ENCODE data around the gene FAM221B.

Gene FAM221B

DNA sequence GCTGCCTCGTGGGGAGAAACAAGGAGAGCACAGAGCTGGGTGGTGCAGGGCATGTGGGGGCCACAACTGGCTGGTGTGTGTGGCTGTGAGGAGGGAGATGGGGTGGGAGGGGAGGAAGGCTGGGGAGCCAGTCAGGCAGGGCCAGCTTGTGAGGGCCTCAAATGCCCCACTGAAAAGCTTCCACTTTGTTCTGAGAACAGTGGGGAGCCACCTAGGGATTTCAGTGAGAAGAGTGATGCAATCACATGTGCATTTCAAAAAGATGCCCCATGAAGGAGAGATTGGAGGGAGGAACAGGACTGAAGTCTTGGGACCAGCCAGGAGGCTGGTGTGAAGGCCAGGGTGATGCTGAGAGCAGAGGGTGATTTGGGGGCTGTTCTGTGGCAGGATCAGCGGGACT is 40.4 kb upstream of the FAM221B start:
- H3K36me3 Mint-ChIP-seq (ENCODE audit: low read depth), result no peaks in the 10 kb centered on the region
- no peak overlapping the region for H3K4me3 Mint-ChIP-seq
- peaks cover 3% of the 10 kb centered on the region for H3K27me3 Mint-ChIP-seq (ENCODE audit: low read depth)
- no peaks in the 10 kb centered on the region for H3K4me1 Mint-ChIP-seq
- H3K9me3 Mint-ChIP-seq, result no peaks in the 10 kb centered on the region
- TF ChIP-seq CTCF (IDR thresholded peaks at IDR 0.05; ENCODE audit: unreplicated experiment in 3 of 3), result no peak
- no peak overlapping the region for H3K27ac Mint-ChIP-seq

DNA sequence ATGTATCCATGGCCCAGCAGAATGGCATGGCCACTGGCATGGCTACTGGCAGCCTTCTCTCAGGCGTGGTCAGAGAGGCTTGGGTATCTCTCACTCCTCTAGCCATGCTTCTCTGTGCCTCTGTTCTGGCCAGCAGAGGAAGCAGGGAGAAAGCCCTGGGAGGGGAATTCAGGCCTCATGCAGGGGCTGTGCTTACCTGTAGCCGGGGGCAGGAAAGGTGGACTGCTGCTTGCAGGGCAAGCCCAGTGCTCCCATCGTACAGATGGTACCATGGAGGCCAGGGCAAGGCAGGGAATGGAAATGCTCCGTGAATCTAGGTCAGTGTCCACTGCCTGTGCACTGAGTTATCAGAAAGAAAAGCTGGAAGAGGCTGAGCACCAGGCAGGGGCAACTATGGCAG is 39.0 kb upstream of the FAM221B start:
- Mint-ChIP-seq H3K36me3 (ENCODE audit: low read depth) (no peaks in the 10 kb centered on the region), H3K4me3 (no peak overlapping the region), H3K4me1 (no peaks in the 10 kb centered on the region), H3K27me3 (ENCODE audit: low read depth) (peaks cover 5% of the 10 kb centered on the region), H3K27ac (no peak overlapping the region), H3K9me3 (no peaks in the 10 kb centered on the region)
- no peak for TF ChIP-seq CTCF (IDR thresholded peaks at IDR 0.05; ENCODE audit: unreplicated experiment in 3 of 3)

- H3K36me3 Mint-ChIP-seq (ENCODE audit: low read depth), result no peaks in the 10 kb centered on the region
- H3K9me3 Mint-ChIP-seq, result no peaks in the 10 kb centered on the region
- no peaks in the 10 kb centered on the region for H3K4me1 Mint-ChIP-seq
- H3K27ac Mint-ChIP-seq, result no peak overlapping the region
- no peak overlapping the region for H3K4me3 Mint-ChIP-seq
- TF ChIP-seq CTCF (IDR thresholded peaks at IDR 0.05; ENCODE audit: unreplicated experiment in 3 of 3), result no peak
- peaks cover 21% of the 10 kb centered on the region for H3K27me3 Mint-ChIP-seq (ENCODE audit: low read depth)
Measured at GRCh38 chr9:35864695-35865255, 36.2 kb upstream of the FAM221B start.

GRCh38 chr9:35863583-35863982 is 35.1 kb upstream of the FAM221B start:
- H3K9me3 Mint-ChIP-seq, result no peaks in the 10 kb centered on the region
- no peaks in the 10 kb centered on the region for H3K4me1 Mint-ChIP-seq
- H3K4me3 Mint-ChIP-seq, result no peak overlapping the region
- no peaks in the 10 kb centered on the region for H3K36me3 Mint-ChIP-seq (ENCODE audit: low read depth)
- no peak for TF ChIP-seq CTCF (IDR thresholded peaks at IDR 0.05; ENCODE audit: unreplicated experiment in 3 of 3)
- peaks cover 21% of the 10 kb centered on the region for H3K27me3 Mint-ChIP-seq (ENCODE audit: low read depth)
- H3K27ac Mint-ChIP-seq, result no peak overlapping the region

GRCh38 chr9:35862328-35862727 is 33.8 kb upstream of the FAM221B start:
- no peak overlapping the region for H3K27ac Mint-ChIP-seq
- peaks cover 21% of the 10 kb centered on the region for H3K27me3 Mint-ChIP-seq (ENCODE audit: low read depth)
- TF ChIP-seq CTCF (IDR thresholded peaks at IDR 0.05; ENCODE audit: unreplicated experiment in 3 of 3), result no peak
- no peaks in the 10 kb centered on the region for H3K4me1 Mint-ChIP-seq
- H3K4me3 Mint-ChIP-seq, result no peak overlapping the region
- H3K9me3 Mint-ChIP-seq, result no peaks in the 10 kb centered on the region
- no peaks in the 10 kb centered on the region for H3K36me3 Mint-ChIP-seq (ENCODE audit: low read depth)

DNA sequence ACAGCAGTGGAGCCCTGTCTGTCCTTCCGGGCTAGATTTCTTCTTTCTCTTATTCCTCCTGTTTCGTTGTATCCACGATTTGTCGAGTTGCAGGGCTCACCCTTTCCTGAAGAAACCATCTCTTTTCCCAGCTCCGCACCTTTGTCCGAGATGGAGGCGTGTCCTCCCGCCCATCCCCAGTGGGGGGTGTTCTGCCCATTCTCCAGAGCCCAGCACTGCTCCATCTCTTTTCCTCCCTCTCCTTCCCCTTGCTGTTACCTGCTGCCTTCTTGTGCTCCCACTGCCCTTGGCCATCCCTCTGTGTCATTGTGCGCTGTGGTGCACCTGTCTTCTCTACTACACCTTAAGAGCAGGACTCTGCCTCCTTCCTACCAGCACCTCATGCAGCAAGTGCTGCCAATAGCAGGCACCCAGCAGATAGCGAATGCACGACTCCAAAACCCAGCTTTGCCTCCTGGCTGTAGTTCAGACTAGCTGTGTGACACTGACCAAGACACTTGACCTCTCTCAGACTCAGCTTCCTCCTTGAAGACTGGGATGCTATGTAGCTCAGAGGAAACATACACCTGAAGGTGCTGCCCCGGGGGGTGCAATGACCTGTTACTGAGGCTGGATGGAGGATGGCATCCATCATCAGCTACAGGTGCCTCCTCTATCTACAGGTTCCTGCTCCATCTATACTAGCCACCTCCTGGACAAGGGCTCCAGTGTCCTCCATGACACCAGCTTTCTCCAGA is 32.8 kb upstream of the FAM221B start:
- Mint-ChIP-seq H3K4me3 (no peak overlapping the region), H3K9me3 (no peaks in the 10 kb centered on the region), H3K36me3 (ENCODE audit: low read depth) (no peaks in the 10 kb centered on the region), H3K27me3 (ENCODE audit: low read depth) (peaks cover 21% of the 10 kb centered on the region), H3K4me1 (no peaks in the 10 kb centered on the region), H3K27ac (no peak overlapping the region)
- TF ChIP-seq CTCF (IDR thresholded peaks at IDR 0.05; ENCODE audit: unreplicated experiment in 3 of 3), result no peak
